Placental epithelial cell (primary cell): ENCODE results near the gene CIAPIN1. TPM values are rescaled to one million over a fixed set of nuclear protein-coding genes. Genes with fewer than 3 reads are reported as not detected.

Source experiments
- total RNA-seq: library from RNA; depleted of rRNA; stranded (reverse); fragments of >200 nt; gene quantifications from 2 replicates; pipeline ENCODE4 v1.2.3, GENCODE V29; 2012

Gene CIAPIN1
- total RNA-seq, result 33.0 and 49.6 TPM in 2 replicates

GRCh38 chr16:57447186-57447962 is at the start of gene CIAPIN1, which contains the start of gene COQ9:
CIAPIN1 (minus strand) TSS chr16:57447385; CDS start chr16:57440928, 6,457 bp downstream.
COQ9 (plus strand) TSS chr16:57447479; CDS start chr16:57447506, 27 bp downstream.

GRCh38 chr16:57485916-57486857 is 39.0 kb upstream of the CIAPIN1 start, which contains the start of gene DOK4:
DOK4 (minus strand) TSS chr16:57486493; CDS start chr16:57479507, 6,986 bp downstream.

GRCh38 chr16:57462209-57462977 is 15.2 kb upstream of the CIAPIN1 start, which contains the start of gene POLR2C:
POLR2C (plus strand) TSS chr16:57462679; CDS start chr16:57462725, 46 bp downstream.

GRCh38 chr16:57403965-57404817 is 43.0 kb downstream of the CIAPIN1 start, which contains the start of gene CCL17:
CCL17 (plus strand) TSS chr16:57404767; CDS start chr16:57413933, 9,166 bp downstream.

Other genes starting within 250 kb of the CIAPIN1 start
- gene ARL2BP, start 202.1 kb downstream of the CIAPIN1 start, total RNA-seq, result 85.2 and 106 TPM in 2 replicates
- gene PLLP, start 162.7 kb downstream of the CIAPIN1 start, total RNA-seq, result 1.3 and 7.5 TPM in 2 replicates
- gene CCL22, start 88.6 kb downstream of the CIAPIN1 start, total RNA-seq, result not detected in 2 replicates
- gene CX3CL1, start 74.9 kb downstream of the CIAPIN1 start, total RNA-seq, result under 0.01 TPM in 1 of 2 replicates, not detected in the other
- gene CCL17, start 42.6 kb downstream of the CIAPIN1 start, total RNA-seq, result not detected in 2 replicates
- 31.4 and 41.5 TPM in 2 replicates for gene COQ9, start 94 bp upstream of the CIAPIN1 start, total RNA-seq
- 106 and 118 TPM in 2 replicates for gene POLR2C, start 15.3 kb upstream of the CIAPIN1 start, total RNA-seq
- 59.3 and 74.5 TPM in 2 replicates for gene DOK4, start 39.1 kb upstream of the CIAPIN1 start, total RNA-seq
- gene CCDC102A, start 89.2 kb upstream of the CIAPIN1 start, total RNA-seq, result 13.2 and 16.9 TPM in 2 replicates
- gene ADGRG5, start 95.3 kb upstream of the CIAPIN1 start, total RNA-seq, result 0.11 TPM in 1 of 2 replicates, not detected in the other
- 14.1 and 25.1 TPM in 2 replicates for gene ADGRG1, start 181.2 kb upstream of the CIAPIN1 start, total RNA-seq
- gene ADGRG3, start 220.9 kb upstream of the CIAPIN1 start, total RNA-seq, result not detected in 2 replicates
- gene DRC7, start 247.4 kb upstream of the CIAPIN1 start, total RNA-seq, result under 0.01 TPM in 1 of 2 replicates, not detected in the other